Measurements from ENCODE around the gene FGF21.

DNA sequence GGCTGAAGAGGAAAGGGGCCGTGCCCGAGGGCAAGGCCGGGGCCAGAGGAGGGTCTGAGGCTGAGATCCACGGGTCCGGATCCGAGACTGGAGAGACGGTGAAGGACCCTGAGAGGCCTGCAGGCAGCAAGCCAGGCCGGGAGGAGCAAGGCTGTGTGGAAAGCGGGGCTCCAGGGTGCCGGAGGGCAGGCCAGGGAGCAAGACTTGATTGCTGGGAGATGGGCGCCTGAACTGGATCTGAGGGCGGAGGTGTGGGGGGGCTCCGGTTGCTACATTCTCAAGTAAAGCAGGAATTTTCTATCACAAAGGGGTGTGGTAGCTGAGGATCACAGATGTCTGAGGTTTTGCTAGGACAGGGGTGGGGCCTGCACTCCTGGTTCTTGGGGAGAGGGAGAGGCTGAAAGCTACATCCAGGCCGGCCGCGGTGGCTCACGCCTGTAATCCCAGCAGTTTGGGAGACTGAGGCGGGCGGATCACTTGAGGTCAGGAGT, 39.6 kb upstream of the FGF21 start:
- TF ChIP-seq CTCF (IDR thresholded peaks at IDR 0.05), result no peak
- no peak for TF ChIP-seq POLR2A (IDR thresholded peaks at IDR 0.05)
